Duodenal mucosa (tissue), 2 donors: ENCODE measurements around the gene MACROD2.

ENCODE experiments used
- H3K27ac ChIP-seq: one replicate; pipeline ENCODE4 v1.7.0; 2013; ENCODE audit warnings: low read depth, low read length
- H3K27me3 ChIP-seq, 2 donors: one replicate each; pipeline ENCODE4 v1.7.0; 2013; ENCODE audit warnings: low read length in 2 of 2, control low read depth in 1 of 2; ENCODE audit not compliant: insufficient read depth in 2 of 2, control insufficient read depth in 1 of 2
- H3K36me3 ChIP-seq, 2 donors: one replicate each; pipeline ENCODE4 v1.7.0; 2013; ENCODE audit warnings: low read length in 2 of 2, control low read depth in 1 of 2; ENCODE audit not compliant: insufficient read depth in 2 of 2, control insufficient read depth in 1 of 2
- H3K4me1 ChIP-seq, 2 donors: one replicate each; pipeline ENCODE4 v1.7.0; 2013; ENCODE audit warnings: low read length in 2 of 2, control low read depth in 1 of 2; ENCODE audit not compliant: insufficient read depth in 2 of 2, control insufficient read depth in 1 of 2
- H3K4me3 ChIP-seq, 2 donors: one replicate each; pipeline ENCODE4 v1.7.0; 2013; ENCODE audit warnings: low read length in 2 of 2, low read depth in 1 of 2
- H3K9ac ChIP-seq, 2 donors: one replicate each; pipeline ENCODE4 v1.7.0; 2013; ENCODE audit warnings: low read length in 2 of 2, low read depth in 1 of 2
- H3K9me3 ChIP-seq, 2 donors: one replicate each; pipeline ENCODE4 v1.7.0; 2013; ENCODE audit warnings: low read length in 2 of 2, control low read depth in 1 of 2; ENCODE audit not compliant: control insufficient read depth in 1 of 2

MACROD2 gene

GRCh38 chr20:15895126-15895525 is 1899.8 kb downstream of the MACROD2 start:
- Histone ChIP-seq H3K27me3 (no peaks in the 10 kb centered on the region), H3K9ac (no peak overlapping the region), H3K27ac (no peak overlapping the region), H3K4me1 (no peaks in the 10 kb centered on the region), H3K36me3 (no peaks in the 10 kb centered on the region), H3K4me3 (no peak overlapping the region), H3K9me3 (no peaks in the 10 kb centered on the region)

GRCh38 chr20:15895560-15896084 is 1900.3 kb downstream of the MACROD2 start:
- Histone ChIP-seq H3K9ac (no peak overlapping the region), H3K4me3 (no peak overlapping the region), H3K27ac (no peak overlapping the region), H3K36me3 (no peaks in the 10 kb centered on the region), H3K4me1 (no peaks in the 10 kb centered on the region), H3K9me3 (no peaks in the 10 kb centered on the region), H3K27me3 (no peaks in the 10 kb centered on the region)

GRCh38 chr20:15899967-15900366 is 1904.7 kb downstream of the MACROD2 start:
- Histone ChIP-seq H3K9me3 (no peaks in the 10 kb centered on the region), H3K27me3 (no peaks in the 10 kb centered on the region), H3K36me3 (no peaks in the 10 kb centered on the region), H3K4me1 (no peaks in the 10 kb centered on the region), H3K4me3 (no peak overlapping the region), H3K27ac (no peak overlapping the region), H3K9ac (no peak overlapping the region)

- Histone ChIP-seq H3K4me1 (no peaks in the 10 kb centered on the region), H3K27me3 (no peaks in the 10 kb centered on the region), H3K27ac (no peak overlapping the region), H3K36me3 (no peaks in the 10 kb centered on the region), H3K9me3 (no peaks in the 10 kb centered on the region), H3K4me3 (no peak overlapping the region), H3K9ac (no peak overlapping the region)
These were observed 1905.1 kb downstream of the MACROD2 start for GRCh38 chr20:15900443-15900842.

- no peak overlapping the region for H3K27ac ChIP-seq
- H3K9ac ChIP-seq = no peak overlapping the region
- no peaks in the 10 kb centered on the region for H3K9me3 ChIP-seq
- H3K27me3 ChIP-seq = no peaks in the 10 kb centered on the region
- H3K36me3 ChIP-seq = no peaks in the 10 kb centered on the region
- H3K4me1 ChIP-seq = no peaks in the 10 kb centered on the region
- no peak overlapping the region for H3K4me3 ChIP-seq
These were observed 1907.2 kb downstream of the MACROD2 start for GRCh38 chr20:15902493-15902892.

GRCh38 chr20:15905661-15906060 is 1910.3 kb downstream of the MACROD2 start:
- H3K9me3 ChIP-seq = no peaks in the 10 kb centered on the region
- H3K4me1 ChIP-seq = no peaks in the 10 kb centered on the region
- H3K27ac ChIP-seq = no peak overlapping the region
- no peaks in the 10 kb centered on the region for H3K36me3 ChIP-seq
- H3K9ac ChIP-seq = no peak overlapping the region
- H3K27me3 ChIP-seq = no peaks in the 10 kb centered on the region
- H3K4me3 ChIP-seq = no peak overlapping the region

- H3K9me3 ChIP-seq = no peaks in the 10 kb centered on the region
- no peaks in the 10 kb centered on the region for H3K36me3 ChIP-seq
- no peak overlapping the region for H3K9ac ChIP-seq
- H3K4me3 ChIP-seq = no peak overlapping the region
- H3K27me3 ChIP-seq = no peaks in the 10 kb centered on the region
- H3K27ac ChIP-seq = no peak overlapping the region
- H3K4me1 ChIP-seq = no peaks in the 10 kb centered on the region
These were observed 1914.7 kb downstream of the MACROD2 start for GRCh38 chr20:15909995-15910394.

GRCh38 chr20:15911581-15911980 is 1916.3 kb downstream of the MACROD2 start:
- Histone ChIP-seq H3K27ac (no peak overlapping the region), H3K9ac (no peak overlapping the region), H3K9me3 (no peaks in the 10 kb centered on the region), H3K4me1 (no peaks in the 10 kb centered on the region), H3K27me3 (no peaks in the 10 kb centered on the region), H3K4me3 (no peak overlapping the region), H3K36me3 (no peaks in the 10 kb centered on the region)

GRCh38 chr20:15913391-15914025 is 1918.2 kb downstream of the MACROD2 start:
- Histone ChIP-seq H3K4me1 (no peaks in the 10 kb centered on the region), H3K27ac (no peak overlapping the region), H3K9ac (no peak overlapping the region), H3K36me3 (no peaks in the 10 kb centered on the region), H3K4me3 (no peak overlapping the region), H3K27me3 (no peaks in the 10 kb centered on the region), H3K9me3 (no peaks in the 10 kb centered on the region)

- Histone ChIP-seq H3K27me3 (no peaks in the 10 kb centered on the region), H3K36me3 (no peaks in the 10 kb centered on the region), H3K9me3 (no peaks in the 10 kb centered on the region), H3K27ac (no peak overlapping the region), H3K9ac (no peak overlapping the region), H3K4me3 (no peak overlapping the region), H3K4me1 (no peaks in the 10 kb centered on the region)
These were observed 1921.3 kb downstream of the MACROD2 start for GRCh38 chr20:15916623-15917022.
